ENCODE data around the gene PXDC1.
A peak's percentile ranks its signal among the peaks of the same experiment; 100 is the strongest.

Gene PXDC1

DNA sequence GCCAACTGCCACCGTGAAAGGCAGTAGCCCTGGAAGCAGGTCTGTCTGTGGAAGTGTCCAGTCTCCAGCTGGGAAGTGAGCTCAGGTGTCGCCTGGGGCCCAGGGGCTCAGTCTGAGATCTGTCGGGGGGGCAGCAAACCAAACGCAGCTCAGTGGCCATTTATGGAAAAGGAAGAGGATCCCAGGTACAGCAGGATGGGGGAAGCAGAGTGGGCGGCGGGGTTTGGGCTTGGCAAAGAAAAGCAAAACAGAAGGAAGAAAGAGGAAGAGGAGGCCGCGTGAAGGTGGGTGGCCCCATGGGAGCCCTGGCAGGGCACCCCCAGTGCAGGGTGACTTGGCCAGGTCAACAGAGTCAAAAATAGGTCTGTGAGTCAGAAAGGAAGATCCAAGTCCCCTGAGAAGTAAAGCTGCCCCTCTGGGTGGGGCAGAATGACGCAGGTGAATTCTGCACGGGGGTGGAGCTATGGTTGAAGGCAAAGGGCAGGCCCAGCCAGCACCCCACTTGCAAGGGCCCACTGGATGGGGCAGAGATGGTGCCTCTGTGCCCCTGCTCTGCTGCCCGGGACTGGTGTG is 5.3 kb downstream of the PXDC1 start:
- no peak for DNase-seq

DNA sequence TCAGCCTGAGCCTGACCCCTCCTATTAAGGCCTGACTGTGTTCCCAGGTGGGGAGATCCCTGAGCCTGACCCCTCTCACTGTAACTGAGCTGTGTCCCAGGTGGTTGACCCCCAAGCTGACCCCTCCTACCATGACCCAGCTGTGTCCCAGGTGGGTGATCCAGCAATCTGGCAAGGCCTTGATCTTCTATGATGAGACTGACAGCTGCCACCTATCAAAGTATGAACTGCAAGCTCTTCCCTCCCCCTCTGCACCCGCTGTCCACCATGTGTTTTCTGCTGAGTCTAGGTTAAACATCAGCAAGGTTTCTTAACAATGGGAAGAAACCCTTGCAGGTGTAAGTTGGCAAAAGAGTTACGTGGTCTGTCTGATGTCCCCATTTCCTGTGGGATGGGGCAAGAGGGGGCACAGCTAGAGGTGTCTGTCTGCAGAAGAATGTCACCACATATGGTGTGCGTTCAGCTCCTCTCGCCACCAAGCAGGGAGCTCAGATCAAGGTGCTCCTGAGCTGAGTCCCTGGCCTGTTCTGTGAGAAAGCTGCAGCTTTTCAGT is 5.9 kb downstream of the PXDC1 start:
- DNase-seq = no peak

DNA sequence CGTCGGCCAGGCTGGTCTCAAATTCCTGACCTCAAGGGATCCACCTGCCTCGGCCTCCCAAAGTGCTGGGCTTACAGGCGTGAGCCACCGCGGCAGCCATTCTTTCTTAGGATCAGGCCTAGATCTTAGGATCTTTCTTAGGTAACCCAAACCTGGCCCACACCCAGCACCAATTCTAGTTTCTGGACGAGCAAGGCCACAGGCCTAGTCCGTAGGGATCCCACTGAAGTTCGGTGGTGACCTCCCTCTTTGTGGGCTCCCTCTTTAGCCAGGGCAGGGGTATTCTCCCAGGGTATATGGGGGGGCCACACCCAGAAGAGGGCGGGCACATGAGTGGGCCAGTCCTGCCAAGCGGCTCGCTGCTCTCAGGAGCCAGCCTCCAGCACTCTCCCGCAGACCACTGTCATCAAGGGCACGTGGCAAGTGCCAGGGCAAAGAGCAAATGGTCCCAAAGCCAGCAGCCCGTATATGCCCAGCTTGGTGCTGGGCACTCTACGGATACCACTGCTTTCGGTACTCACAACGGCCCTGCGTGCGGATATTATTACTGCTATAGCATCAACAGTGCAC is 6.5 kb downstream of the PXDC1 start:
- DNase-seq = no peak

DNA sequence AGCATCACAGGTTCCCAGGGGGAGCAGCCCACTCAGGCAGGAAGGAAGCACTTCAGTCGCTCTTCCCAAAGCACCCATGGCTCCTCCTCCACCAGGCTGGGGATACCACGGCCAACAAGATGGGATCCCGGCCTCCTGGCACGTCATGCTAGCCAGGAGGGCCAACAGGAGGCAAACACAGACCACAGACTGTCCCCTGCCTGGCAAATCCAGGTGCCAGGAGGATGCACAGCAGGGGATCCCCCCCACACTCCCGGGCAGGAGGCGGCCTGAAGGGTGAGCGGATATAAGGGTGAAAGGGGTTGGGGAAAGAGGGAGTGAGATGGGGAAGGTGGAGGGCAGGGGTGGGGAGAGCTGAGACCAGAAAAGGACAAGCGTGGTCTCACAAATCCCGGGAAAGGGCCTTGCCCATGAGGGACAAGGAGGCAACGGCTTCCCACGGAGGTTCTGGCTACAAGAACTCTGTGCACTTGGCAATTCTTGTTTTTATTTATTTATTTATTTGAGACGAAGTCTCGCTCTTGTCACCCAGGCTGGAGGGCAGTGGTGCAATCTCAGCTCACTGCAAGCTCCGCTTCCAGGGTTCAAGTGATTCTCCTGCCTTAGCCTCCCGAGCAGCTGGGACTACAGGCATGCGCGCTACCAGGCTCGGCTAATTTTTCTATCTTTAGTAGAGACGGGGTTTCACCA is 7.2 kb downstream of the PXDC1 start:
- no peak for DNase-seq

DNA sequence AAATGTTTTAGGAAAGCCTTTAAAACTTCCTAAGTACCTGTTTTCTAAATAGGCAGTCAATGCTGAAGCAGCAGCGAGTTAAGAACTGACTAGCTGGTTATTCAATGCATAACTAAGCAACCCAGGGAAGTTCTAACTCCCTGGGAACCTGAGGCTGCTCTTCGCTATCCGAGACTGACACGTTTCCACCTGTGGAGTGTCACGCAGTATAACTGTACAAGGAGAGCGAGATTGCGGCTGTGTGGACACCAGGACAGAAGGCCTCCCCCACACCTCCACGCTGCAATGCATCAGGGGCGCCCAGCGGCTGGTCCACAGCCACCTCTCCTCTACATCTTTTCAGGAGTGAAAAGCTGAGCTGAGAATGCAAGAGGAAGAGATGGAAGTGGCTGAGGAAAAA is 8.0 kb downstream of the PXDC1 start:
- no peak for DNase-seq

DNA sequence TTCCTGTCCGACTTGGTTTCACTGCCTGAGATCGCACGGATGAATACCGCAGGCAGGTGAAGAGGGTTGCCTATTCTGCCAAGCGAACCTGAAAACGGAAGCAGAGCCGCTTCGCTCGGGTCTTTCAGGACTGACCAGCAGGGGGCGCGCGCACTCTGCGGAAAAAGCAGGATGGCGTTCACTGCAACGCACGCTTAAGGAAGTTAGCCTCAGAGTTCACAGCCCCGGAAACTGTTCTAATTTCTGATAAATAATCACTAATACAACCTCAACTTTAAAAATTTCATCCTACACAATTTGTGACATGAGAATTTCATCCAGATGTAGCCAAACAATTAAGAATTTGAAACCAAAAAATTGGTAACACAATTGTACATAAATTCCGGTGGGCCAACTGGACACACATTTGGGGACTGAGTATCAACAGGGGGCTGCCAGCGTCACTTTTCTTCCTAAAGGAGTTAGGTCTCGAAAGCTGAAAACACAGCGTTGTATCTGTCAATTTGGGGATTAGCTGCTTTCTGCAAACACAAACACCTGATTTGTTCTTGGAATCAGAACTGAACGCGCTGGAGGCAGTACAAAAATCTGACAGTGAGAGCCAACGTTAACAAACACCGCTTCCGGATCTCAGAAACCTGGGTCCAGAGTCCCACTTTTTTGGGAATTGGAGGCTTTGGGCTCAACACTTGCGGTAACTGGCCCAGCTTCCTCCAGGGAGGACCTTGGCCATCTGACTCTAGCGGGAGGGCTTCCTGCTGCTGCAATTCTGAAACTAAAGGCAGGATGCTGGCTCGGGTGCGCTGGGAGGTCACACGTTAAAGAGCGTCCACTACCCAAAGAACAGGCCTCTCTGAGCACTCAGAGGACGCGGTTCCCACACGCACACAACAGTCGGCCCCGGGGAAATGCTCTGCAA is 8.8 kb downstream of the PXDC1 start:
- DNase-seq = peak; percentile 88

DNA sequence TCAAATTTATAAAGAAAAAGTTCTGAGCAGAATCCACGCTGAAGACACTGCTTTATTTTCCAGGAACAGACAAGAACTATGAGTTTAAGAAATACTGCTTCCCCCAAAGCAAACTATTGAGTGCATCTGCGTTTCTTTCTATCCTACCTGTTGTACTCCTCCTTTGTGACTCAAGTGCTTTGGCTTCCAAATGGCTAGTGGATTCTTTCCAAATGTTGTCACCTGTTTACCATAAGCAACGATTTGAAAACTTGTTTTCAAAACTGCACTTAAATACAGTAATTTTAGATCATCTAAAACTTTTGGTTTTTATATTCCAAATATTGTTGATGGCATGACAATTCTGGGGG is 9.5 kb downstream of the PXDC1 start:
- no peak for DNase-seq

DNA sequence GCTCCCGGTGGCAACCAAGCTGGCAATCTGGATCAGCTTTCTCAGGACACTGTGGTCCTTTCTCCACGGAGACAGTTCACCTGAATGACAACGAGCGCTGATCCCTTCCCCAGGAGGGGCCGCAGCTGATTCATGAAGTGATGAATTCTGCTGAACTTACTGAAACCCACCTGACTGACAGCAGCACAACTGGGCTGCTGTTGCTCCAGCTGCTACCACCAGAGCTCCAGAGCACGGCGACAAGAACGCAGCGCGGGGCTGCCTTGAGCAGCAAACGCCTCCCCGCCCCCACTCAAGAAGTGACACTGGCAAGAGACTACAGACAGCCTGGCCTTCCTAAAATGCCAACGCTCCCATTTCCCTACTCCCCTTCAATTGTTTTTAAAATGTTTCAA is 10.0 kb downstream of the PXDC1 start:
- DNase-seq = no peak

DNA sequence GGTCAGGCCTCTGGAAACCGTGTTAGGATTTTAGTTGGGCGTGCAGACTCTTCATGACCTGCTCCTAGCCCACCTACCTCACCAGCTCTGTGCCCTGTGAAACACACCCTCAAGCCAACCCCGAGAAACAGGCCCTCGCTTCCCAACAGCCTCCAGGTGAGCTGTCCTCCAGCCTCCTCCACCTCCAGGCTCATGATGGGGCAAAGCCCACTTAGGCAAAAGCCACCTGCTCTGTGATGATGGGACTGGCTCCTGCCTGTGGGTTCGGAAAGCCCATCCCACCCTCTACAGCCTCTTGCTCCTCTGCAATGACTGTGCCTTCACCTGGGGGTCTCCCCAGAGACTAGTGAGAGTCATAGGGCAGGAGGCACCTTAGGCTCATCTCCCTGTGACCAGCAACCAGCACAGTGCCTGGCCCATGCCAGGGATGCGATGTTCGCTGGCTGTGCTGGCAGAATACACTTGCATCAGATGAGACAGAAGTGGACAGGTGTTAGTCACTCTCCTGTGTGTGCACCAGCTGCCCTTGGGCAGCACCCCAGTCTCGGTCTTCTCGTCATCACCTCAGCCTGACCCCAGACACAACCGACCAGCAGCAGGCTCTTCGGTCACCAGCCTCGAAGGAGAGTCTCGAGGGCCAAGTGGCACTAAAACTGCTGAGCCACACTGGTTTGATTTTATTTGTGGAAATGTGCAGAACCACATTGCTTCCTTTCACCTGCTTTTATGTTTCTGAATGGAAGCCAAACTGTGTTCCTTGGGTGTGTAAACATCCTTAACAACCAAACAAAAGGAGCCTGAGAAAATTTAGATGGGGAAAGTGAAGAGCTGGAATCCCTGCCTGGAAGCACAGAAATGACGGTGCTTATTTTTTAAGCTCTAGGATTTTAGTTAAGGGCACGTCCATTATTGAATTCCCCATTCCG is 10.7 kb downstream of the PXDC1 start:
- no peak for DNase-seq

DNA sequence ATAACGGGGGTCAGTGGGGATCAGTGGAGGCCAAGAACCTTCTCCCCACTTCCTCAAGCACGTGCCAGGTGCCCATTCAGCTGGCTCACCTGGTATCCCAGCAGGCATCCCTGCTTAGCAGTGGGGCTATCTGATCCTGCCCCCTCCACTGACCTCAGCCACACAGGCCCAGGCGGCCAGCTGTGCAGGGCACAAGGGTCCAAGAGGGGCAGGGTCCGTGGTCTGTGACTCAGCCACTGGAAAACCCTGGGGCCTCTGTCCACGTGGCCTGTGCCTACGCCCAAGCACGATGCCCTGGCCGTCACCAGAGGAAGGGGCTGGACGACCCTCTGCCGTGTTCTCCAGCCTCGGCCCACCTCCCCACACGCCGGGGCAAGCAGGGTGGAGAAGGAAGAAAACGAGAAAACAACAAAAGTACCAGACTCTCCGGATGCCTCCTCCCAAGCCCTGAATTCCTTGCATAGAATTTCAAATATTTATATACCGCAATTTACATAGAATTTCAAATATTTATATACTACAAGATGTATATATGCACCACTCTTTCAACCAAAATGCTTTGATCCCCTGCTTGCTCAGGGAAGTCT is 12.1 kb downstream of the PXDC1 start:
- no peak for DNase-seq

DNA sequence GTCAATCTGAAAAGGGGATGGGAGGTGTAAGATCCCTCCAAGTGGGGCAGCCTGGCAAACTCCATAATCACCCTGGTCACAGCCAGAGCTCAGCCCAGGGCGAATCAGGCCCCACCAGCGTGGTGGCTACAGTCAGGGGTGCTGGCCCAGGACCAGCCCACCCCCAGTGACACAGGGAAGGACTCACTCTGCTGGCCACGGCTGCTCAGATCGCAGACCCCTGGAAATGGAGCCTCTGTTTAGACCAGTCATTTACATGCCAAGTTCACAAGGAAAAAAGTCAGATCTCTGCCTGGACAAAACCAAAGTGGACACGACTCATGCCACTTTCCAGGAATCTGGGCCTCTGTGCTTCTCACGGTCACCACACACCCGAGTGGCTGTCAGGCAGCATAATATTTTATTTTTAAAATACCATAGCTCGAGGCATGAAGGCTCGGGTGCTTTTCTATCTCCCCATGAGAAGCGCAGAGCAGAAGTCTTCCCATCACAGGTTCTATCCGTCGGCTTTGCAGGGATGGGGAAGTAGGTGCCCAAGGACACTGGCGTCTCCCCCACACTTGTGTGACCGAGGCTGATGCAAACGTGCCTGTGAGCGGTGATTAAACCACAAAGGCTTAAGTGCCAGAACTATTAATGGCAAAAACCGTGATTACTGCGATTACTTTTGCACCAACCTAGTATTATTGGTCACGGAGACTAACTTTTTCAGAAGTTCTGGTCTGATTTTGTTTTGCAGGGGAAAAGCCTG is 13.0 kb downstream of the PXDC1 start:
- DNase-seq = no peak

DNA sequence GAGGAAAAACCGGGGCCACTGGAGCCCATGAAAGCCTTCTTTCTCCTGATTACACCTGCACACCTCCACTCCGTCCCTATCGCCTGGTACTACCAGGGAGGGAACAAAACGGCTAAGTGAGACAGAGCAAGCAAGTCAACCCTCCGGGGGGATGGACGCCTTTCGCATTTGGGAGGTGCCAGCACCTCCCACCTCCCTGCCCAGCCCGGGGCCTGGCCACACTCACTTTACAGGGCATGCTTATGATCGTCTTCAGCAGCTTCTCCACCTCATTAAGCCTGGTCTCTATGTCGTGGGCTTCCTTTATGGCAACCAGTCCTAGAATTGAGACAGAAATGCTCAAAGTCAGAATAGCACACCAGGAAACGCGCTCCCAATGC is 13.7 kb downstream of the PXDC1 start:
- no peak for DNase-seq

DNA sequence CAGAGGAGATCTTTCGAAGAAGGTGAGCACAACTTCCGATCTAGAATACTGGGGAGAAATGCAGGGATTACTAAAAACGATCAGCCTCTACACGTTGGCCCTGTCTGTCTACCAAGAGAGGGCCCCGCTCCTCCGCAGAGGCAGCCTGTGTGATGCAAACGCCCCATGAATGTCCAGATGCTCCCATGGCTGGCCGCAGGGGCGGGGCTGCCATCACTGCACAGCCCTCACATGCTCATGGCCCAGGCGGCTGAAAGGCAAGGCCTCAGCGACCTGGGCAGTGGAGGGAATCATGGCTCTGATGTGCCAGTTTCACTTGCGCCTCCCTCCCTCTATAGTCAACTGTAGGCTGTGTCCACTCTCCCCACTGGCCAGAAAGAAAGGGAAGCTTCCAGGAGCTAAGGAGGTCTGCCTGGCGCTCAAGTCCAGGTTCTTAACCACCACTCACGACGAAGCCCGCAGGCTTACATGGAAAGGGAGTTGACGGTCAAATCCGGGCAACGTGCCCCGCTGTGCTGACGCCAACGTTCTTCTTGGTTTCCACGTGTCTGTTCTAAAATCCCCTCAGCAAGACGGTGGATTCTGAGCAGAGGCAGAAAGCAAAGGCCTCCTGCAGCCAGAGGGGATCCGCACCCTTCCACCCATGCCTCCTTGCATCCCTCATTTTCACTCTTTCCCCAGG is 14.2 kb downstream of the PXDC1 start:
- no peak for DNase-seq

DNA sequence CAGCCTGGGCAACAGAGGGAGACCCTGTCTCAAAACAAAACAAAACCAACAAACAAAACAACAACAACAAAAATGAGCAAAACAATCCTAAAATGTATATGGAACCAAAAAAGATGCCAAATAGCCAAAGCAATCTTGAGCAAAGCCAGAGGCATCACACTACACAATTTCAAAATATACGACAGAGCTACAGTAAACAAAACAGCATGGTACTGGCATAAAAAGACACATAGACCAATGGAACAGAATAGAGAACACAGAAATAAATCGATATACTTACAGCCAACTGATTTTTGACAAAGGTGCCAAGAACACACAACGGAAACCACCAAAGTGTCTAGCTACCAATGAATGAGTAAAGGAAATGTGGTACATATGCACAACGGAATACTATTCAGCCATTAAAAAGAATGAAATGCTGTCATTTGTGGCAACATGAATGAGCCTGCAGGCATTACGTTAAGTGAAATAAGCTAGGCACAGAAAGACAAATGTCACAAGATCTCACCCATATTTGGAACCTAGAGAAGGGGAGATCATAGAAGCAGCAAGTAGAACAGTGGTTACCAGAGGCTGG is 16.4 kb downstream of the PXDC1 start:
- no peak for DNase-seq

DNA sequence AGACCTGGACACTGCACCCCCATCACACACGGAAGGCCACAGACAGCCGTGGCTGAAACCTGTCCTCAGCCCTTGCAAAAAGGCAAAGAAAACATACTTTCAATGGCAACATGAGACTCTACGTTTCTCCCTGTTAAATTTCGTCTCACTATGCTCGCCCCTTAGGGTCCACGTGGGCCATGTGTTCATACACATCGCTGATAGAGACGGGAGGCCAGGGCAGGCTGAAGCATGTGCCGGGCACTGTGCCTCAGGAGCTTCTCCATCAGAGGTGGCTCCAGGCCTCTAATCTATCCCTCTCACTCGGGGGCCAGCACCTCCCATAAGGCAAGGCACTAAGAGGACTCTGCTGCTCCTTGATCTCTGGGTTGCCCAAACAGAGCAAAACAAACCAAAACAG is 17.5 kb downstream of the PXDC1 start:
- no peak for DNase-seq

DNA sequence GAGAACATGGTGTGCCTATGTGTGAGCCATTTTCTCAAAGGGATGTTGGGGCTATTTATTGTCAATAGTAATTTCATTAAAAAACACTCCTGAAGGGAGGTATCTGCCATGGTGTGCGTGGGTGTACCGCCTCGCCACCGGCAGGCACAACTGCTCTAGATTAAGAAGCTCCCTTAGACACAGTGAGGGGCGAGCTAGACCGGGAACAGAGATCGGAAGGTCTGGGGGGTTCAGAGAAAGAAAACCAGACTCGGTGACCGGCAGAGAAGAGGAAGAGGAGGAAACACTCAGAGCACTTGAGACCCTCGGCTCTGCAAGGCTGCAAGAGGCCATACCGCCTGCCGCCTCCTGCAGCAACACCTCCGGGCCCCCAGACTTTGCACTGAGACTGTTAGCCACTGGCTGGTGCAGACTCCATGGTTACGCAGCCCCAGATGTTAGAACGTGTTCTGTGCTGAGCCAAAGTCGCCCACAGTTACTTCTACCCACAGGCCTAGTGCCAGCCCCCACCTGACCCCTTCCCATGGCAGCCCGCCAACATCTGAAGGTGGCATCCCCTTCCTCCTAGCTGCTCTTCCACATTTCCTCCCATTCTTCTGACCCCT is 18.1 kb downstream of the PXDC1 start:
- DNase-seq = no peak

DNA sequence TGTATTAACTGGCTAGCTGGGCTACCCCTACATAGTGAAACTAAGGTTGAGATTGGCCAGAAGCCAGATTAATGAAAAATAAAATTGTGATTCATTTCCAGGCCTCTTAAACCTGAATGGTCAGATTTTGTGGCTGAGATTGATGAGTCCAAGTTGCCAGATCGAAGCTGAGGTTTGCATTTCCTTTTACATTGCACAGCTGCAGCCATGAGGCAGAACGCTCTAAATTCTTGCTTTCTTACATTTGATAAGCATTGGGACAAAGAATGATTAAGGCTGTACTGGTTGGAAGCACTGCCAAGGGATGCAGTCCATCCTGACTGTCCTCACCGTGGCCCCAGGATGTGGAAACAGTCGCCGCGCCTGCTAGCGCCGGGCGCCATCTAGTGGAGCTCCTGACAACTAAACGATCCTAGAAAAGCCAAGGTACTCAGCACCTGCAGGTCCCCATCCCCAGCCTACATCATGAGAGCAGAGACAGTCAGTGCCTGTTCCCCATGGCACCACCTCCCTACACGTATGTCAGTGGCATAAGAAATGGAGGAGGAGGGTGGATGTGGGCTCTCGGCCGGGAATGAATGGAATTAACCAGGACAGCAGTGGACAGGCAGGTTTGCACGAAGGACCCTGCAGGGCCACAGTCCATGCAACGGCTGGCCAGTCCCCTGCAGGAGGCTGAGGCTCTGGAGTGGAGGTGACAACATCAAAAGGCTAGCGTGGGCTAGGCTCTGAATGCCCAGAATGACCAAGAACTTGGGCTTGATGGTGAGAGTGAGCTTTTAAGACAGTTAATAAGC is 19.0 kb downstream of the PXDC1 start:
- peak; percentile 64 for DNase-seq

DNA sequence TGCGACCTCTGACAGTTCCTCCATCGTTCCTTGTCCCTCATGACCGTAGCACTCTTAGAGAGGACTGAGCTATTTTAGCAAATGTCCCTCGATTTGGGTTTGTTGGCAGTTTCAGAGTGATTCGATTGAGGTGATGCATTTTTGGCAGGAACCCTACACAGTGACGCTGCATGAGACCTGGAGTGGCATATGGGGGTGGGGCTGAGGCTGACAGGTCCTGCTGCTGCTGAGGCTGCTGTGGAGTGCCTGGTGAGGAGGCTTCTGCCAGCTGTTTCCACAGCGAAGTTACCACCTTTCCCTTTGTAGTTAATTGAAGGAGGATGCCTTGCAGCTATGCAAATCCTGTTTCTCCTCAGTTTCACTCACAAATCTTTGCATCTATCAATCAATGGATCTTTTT is 19.8 kb downstream of the PXDC1 start:
- no peak for DNase-seq
